ENCODE data around the gene CDH4. TPM values are rescaled to one million over a fixed set of nuclear protein-coding genes. Genes with fewer than 3 reads are reported as not detected.

Gene CDH4
- polyA plus RNA-seq, 1 experiment, result 1.5 TPM

DNA sequence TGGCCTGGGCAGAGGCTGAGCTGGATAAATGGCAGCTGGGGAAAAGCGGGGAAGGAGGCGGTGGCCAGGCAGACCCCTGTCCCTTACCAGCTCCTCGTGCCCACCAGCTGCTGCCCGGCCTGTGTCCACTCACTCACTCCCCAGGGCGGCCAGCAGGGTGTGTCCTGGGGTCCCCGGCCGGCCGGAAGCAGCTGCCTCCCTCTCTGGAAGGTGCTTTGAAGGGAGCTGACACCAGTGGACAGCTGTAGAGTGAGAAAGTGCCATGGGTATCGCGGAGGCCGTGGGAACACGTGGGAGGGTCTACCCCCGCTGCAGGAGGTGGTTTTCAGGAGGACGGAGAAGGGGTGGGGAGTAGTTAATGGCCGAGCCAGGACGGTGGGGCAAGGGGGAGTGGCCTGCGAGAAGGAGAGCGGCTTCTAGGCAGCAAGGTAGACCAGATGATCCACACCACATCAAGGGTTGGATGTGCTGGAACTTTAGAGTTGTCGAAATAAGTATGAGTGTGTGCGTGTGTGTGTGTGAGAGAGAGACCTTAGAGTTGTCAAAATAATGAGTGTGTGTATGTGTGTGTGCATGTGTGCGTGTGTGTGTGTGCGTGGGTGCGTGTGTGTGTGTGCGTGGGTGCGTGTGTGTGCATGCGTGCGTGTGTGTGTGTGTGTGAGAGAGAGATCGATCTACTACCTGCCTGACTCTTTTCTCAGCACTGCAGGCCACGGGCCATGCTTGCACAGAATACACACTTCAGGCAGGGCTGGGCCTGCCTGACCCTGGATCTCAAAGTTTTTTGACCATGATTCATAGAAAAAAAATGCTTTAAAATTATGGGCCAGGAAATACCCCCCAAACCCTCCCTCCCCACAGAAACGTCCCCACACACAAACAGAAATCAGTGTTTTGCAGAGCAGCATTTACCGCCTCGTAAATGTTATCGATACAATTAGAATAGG, 43.9 kb downstream of the CDH4 start:
- no peak overlapping the region for H3K4me3 ChIP-seq (ENCODE audit: low read depth, low read length)
- no peaks in the 10 kb centered on the region for H3K36me3 ChIP-seq (ENCODE audit: control insufficient read depth, insufficient read depth, low read length)
- no peak for DNase-seq (ENCODE audit: low read depth)
- H3K27me3 ChIP-seq (ENCODE audit: control insufficient read depth, insufficient read depth, low read length), result no peaks in the 10 kb centered on the region
- ChIA-PET CTCF (no interaction called here), POLR2A (no interaction called here)
- TF ChIP-seq, protein P1, sequence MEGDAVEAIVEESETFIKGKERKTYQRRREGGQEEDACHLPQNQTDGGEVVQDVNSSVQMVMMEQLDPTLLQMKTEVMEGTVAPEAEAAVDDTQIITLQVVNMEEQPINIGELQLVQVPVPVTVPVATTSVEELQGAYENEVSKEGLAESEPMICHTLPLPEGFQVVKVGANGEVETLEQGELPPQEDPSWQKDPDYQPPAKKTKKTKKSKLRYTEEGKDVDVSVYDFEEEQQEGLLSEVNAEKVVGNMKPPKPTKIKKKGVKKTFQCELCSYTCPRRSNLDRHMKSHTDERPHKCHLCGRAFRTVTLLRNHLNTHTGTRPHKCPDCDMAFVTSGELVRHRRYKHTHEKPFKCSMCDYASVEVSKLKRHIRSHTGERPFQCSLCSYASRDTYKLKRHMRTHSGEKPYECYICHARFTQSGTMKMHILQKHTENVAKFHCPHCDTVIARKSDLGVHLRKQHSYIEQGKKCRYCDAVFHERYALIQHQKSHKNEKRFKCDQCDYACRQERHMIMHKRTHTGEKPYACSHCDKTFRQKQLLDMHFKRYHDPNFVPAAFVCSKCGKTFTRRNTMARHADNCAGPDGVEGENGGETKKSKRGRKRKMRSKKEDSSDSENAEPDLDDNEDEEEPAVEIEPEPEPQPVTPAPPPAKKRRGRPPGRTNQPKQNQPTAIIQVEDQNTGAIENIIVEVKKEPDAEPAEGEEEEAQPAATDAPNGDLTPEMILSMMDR (IDR thresholded peaks at IDR 0.05; ENCODE audit: insufficient read depth, low read depth, low read length), result no peak

DNA sequence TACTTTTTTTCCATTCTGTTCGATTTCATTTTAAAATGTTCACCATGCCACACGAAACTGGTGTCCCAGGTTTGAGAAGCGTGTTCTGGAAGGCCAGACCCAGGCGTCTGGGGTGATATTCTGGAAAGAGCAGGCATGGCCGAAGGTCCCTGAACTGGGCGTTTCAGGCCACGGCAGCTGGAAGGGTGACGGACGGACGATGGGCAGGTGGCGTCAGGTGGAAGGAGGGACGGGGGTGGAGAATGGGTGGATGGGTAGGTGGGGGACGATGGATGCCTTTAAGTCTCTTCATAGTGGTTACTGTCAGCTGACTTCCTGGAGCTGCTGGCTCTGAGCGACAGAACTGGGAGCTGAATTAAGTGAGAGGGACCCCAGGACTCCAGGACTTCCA, 44.6 kb downstream of the CDH4 start:
- ChIA-PET POLR2A (no interaction called here), CTCF (no interaction called here)
- TF ChIP-seq, protein P1 (IDR thresholded peaks at IDR 0.05; ENCODE audit: insufficient read depth, low read depth, low read length), result no peak

DNA sequence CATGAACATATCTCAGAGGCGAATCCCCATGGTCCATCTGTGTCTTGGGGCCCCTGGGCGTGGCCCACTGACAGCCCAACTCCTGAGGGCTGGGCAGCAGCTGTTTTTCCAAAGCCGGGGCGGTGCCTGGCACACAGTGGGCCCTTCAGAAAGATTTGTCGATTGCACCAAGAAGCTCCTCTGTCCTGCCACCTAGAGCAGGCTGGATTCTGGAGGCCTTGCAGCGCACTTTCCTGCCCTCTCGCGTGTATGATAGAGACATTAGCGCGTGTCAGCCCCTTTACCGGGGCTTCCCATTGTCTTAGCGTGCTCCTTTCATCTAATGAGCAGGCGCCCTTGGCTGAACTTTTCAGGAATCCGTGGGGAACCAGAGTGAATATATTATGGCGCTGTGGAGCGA, 45.4 kb downstream of the CDH4 start:
- DNase-seq (ENCODE audit: low read depth), result no peak
- POLR2A ChIA-PET, result no interaction called here
- Histone ChIP-seq H3K4me3 (ENCODE audit: low read depth, low read length) (no peak overlapping the region), H3K27me3 (ENCODE audit: control insufficient read depth, insufficient read depth, low read length) (no peaks in the 10 kb centered on the region), H3K36me3 (ENCODE audit: control insufficient read depth, insufficient read depth, low read length) (no peaks in the 10 kb centered on the region)
- TF ChIP-seq, protein P1 (IDR thresholded peaks at IDR 0.05; ENCODE audit: insufficient read depth, low read depth, low read length), result no peak
- CTCF ChIA-PET, result no interaction called here

More for the DNA sequence above, 44.6 kb downstream of the CDH4 start:
- H3K36me3 ChIP-seq (ENCODE audit: control insufficient read depth, insufficient read depth, low read length), result no peaks in the 10 kb centered on the region
- no peak overlapping the region for H3K4me3 ChIP-seq (ENCODE audit: low read depth, low read length)
- DNase-seq (ENCODE audit: low read depth), result no peak
- H3K27me3 ChIP-seq (ENCODE audit: control insufficient read depth, insufficient read depth, low read length), result no peaks in the 10 kb centered on the region

DNA sequence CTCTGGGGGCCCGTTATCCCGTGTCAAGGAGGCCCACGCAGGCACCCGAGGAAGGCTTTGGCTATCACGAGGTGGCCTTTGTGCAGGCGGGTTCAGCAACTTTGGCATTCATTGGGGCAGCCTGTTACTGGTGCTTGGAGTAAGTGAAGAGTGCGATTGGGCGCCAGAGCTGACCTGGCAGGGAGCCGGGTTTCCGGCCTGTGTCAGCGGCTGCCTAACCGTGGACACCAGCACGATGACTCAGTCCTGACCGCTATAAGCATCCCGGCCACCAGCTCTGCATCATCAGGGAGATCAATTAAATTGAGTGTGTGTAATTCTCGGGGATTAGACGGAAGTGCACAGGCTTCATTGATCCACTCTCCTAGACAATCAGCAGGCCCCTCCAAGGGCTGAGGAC, 45.9 kb downstream of the CDH4 start:
- Histone ChIP-seq H3K27me3 (ENCODE audit: control insufficient read depth, insufficient read depth, low read length) (no peaks in the 10 kb centered on the region), H3K4me3 (ENCODE audit: low read depth, low read length) (no peak overlapping the region), H3K36me3 (ENCODE audit: control insufficient read depth, insufficient read depth, low read length) (no peaks in the 10 kb centered on the region)
- TF ChIP-seq, protein P1 (IDR thresholded peaks at IDR 0.05; ENCODE audit: insufficient read depth, low read depth, low read length), result no peak
- ChIA-PET CTCF (no interaction called here), POLR2A (no interaction called here)
- no peak for DNase-seq (ENCODE audit: low read depth)

DNA sequence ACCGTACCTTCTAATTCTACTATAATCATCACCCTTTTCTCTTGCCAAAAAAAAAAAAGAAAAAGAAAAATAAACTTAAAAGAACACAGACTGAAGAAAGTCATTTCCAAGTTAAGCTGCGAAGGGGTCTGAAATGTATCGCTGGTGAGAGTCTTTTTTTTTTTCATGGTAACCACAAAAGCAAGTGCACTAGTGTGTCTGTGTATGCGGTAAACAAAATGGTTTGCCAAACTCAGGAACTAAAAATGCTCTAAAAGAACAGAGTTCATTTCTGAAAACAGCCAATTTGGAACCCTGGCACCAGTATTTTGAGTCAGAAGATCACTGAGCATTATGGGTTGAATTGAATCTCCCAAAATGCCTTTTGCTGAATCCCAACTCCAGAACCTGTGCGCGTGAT, 46.6 kb downstream of the CDH4 start:
- DNase-seq (ENCODE audit: low read depth), result no peak
- ChIA-PET POLR2A (no interaction called here), CTCF (no interaction called here)
- Histone ChIP-seq H3K4me3 (ENCODE audit: low read depth, low read length) (no peak overlapping the region), H3K27me3 (ENCODE audit: control insufficient read depth, insufficient read depth, low read length) (no peaks in the 10 kb centered on the region), H3K36me3 (ENCODE audit: control insufficient read depth, insufficient read depth, low read length) (no peaks in the 10 kb centered on the region)
- TF ChIP-seq, protein P1 (IDR thresholded peaks at IDR 0.05; ENCODE audit: insufficient read depth, low read depth, low read length), result no peak

Measured in BJ (cell line).